ENCODE measurements around the gene FUBP3. TPM values are rescaled to one million over a fixed set of nuclear protein-coding genes. Genes with fewer than 3 reads are reported as not detected.

The FUBP3 gene
- total RNA-seq, 4 donors from 2014 or later, result 10.4 to 75.1 (median 13.0) TPM

DNA sequence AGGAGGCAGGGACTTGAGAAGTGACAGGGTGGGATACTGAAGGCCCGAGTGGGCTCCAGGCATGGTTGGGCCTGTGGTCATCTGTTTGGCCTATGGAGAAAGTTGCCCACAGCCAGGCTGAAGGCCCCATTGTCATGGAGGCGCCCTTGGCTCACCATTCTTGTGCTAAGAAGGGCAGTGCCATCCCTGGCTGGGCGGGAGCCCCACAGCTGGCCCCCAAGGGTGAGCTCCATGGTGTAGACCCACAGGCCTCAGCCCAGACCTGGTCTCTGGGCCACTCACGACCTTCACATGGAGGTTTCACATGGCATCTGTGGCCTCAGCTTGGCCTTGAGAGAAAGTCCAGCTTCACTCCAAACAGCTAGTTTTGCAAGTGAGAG, 50.7 kb downstream of the FUBP3 start:
- in situ Hi-C loops (cut with MboI; ENCODE audit: low sequenced_read_pairs in 4 of 4) (no loop called here), intact Hi-C loops (cut with DNase I; ENCODE audit: low total_unique reads) (no loop called here)
- DNase-seq (no peak), ATAC-seq (no peak)
- Histone ChIP-seq H3K4me3 (no peak overlapping the region), H3K9me3 (no peaks in the 10 kb centered on the region), H3K36me3 (peaks cover 2 to 82% of the 10 kb centered on the region in 2 donors), H3K27me3 (no peaks in the 10 kb centered on the region), H3K27ac (no peak overlapping the region), H3K4me1 (no peaks in the 10 kb centered on the region)
- TF ChIP-seq POLR2A (IDR thresholded peaks at IDR 0.05), result no peak
- TF ChIP-seq, protein P1, sequence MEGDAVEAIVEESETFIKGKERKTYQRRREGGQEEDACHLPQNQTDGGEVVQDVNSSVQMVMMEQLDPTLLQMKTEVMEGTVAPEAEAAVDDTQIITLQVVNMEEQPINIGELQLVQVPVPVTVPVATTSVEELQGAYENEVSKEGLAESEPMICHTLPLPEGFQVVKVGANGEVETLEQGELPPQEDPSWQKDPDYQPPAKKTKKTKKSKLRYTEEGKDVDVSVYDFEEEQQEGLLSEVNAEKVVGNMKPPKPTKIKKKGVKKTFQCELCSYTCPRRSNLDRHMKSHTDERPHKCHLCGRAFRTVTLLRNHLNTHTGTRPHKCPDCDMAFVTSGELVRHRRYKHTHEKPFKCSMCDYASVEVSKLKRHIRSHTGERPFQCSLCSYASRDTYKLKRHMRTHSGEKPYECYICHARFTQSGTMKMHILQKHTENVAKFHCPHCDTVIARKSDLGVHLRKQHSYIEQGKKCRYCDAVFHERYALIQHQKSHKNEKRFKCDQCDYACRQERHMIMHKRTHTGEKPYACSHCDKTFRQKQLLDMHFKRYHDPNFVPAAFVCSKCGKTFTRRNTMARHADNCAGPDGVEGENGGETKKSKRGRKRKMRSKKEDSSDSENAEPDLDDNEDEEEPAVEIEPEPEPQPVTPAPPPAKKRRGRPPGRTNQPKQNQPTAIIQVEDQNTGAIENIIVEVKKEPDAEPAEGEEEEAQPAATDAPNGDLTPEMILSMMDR (IDR thresholded peaks at IDR 0.05 in 4 of 5, conservative IDR thresholded peaks at IDR 0.05 in 1 of 5), result no peak

DNA sequence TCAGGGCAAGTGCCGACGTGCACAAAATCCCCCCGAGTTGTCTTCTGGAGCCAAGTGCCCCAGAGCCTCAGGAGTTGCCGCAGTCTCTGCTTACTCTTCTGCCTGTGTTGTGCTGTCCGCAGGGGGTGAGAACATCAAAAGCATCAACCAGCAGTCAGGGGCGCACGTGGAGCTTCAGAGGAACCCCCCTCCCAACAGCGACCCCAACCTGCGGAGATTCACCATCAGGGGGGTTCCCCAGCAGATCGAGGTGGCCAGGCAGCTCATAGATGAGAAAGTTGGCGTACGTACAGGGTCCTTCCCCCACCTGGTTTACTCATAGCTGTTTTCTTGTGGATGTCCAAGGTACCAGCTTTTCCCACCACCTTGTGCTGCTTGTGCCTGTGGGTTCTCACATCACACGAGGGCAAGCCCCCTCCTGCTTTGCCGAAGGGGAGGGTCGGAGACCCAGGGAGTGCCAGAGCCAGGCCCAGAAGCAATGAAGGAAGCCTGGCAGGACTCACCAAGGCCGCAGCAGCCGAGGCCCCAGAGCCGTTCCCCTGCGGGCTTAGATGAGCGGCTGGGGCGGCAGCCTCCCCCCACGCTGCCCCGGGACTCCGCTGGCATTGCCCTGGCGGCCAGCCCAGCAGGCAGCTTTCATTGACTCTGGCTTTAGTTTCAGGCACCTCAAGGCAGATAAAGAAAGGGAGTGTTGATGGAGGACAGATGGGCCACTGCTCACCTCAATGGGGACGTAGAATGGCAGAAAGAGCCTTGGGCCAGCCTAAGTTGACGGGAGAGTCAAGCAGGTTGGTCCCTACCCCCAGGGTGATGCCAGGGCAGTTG, 51.3 kb downstream of the FUBP3 start:
- in situ Hi-C loops (cut with MboI; ENCODE audit: low sequenced_read_pairs in 4 of 4), result no loop called here
- H3K36me3 ChIP-seq, result peaks cover 2 to 82% of the 10 kb centered on the region in 2 donors
- H3K27ac ChIP-seq, result no peak overlapping the region

DNA sequence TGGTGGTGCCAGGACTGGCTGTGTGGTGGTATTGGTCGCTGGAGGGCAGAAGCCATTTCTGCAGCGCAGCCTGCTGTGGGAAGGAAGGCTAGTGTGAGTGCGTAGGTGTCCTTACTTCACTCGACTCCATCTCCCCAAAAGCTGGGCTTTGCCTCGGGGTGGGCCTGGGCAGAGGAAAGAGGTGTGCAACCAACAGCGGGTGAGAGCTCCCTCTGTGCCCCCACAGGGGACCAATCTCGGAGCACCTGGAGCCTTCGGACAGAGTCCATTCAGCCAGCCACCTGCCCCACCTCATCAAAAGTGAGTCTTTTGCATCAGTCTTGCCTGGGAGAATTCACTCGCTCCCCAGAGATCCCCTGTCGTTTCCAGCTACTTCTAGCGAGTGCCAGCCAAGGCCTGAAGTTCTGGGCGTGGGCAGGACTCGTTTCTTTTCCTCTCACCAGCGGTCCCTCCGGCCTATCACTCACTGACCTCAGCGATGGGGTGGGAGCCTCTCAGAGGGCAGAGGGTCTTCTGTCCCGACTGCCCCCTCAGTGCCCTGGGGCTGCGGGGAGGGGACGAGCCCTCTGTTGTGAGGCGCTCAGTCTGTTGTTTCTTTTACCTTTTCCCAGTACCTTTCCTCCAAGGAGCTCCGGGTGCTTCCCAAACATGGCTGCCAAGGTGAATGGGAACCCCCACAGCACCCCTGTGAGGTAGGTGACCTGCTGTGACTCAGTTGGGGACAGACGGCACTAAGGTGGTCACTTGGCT, 52.1 kb downstream of the FUBP3 start:
- Histone ChIP-seq H3K27me3 (no peaks in the 10 kb centered on the region), H3K4me1 (no peaks in the 10 kb centered on the region), H3K4me3 (no peak overlapping the region), H3K27ac (no peak overlapping the region), H3K36me3 (peaks cover 2 to 82% of the 10 kb centered on the region in 2 donors), H3K9me3 (no peaks in the 10 kb centered on the region)
- ATAC-seq (no peak), DNase-seq (no peak)
- in situ Hi-C loops (cut with MboI; ENCODE audit: low sequenced_read_pairs in 4 of 4) (no loop called here), intact Hi-C loops (cut with DNase I; ENCODE audit: low total_unique reads) (no loop called here)
- no peak for TF ChIP-seq POLR2A (IDR thresholded peaks at IDR 0.05)
- TF ChIP-seq, protein P1 (IDR thresholded peaks at IDR 0.05 in 4 of 5, conservative IDR thresholded peaks at IDR 0.05 in 1 of 5), result no peak

More for the DNA sequence above, 51.3 kb downstream of the FUBP3 start:
- TF ChIP-seq, protein P1 (IDR thresholded peaks at IDR 0.05 in 4 of 5, conservative IDR thresholded peaks at IDR 0.05 in 1 of 5), result no peak
- TF ChIP-seq POLR2A (IDR thresholded peaks at IDR 0.05), result no peak
- intact Hi-C loops (cut with DNase I; ENCODE audit: low total_unique reads), result no loop called here
- no peak for DNase-seq
- no peaks in the 10 kb centered on the region for H3K27me3 ChIP-seq
- H3K4me3 ChIP-seq, result no peak overlapping the region
- no peak for ATAC-seq
- H3K9me3 ChIP-seq, result no peaks in the 10 kb centered on the region
- no peaks in the 10 kb centered on the region for H3K4me1 ChIP-seq

- Histone ChIP-seq H3K9me3 (no peaks in the 10 kb centered on the region), H3K4me1 (no peaks in the 10 kb centered on the region), H3K4me3 (no peak overlapping the region), H3K36me3 (peaks cover 2 to 80% of the 10 kb centered on the region in 2 donors), H3K27ac (no peak overlapping the region), H3K27me3 (no peaks in the 10 kb centered on the region)
- TF ChIP-seq, protein P1 (IDR thresholded peaks at IDR 0.05 in 4 of 5, conservative IDR thresholded peaks at IDR 0.05 in 1 of 5), result no peak
- intact Hi-C loops (cut with DNase I; ENCODE audit: low total_unique reads), result no loop called here
- DNase-seq (no peak), ATAC-seq (no peak)
- in situ Hi-C loops (cut with MboI; ENCODE audit: low sequenced_read_pairs in 4 of 4), result no loop called here
Measured at GRCh38 chr9:130632081-130632710, 52.8 kb downstream of the FUBP3 start.

Data from gastrocnemius medialis (tissue), 4 donors.